HepG2 (cell line): ENCODE data around the gene CYP2W1. TPM values are rescaled to one million over a fixed set of nuclear protein-coding genes. Genes with fewer than 3 reads are reported as not detected.
A peak's percentile ranks its signal among the peaks of the same experiment; 100 is the strongest.

ENCODE experiments used
- HNF4A ChIP-seq: sonication (generic); formaldehyde crosslinking; IDR thresholded peaks from 2 replicates; pipeline ENCODE4 v1.4.0; 2020; ENCODE audit warnings: missing genetic modification reagents
- SIN3B ChIP-seq: fragments of 150-350 bp; IDR thresholded peaks from 2 replicates; pipeline ENCODE4 v1.6.1; 2014; ENCODE audit warnings: low read length
- SNAI1 ChIP-seq: sonication (generic); formaldehyde crosslinking; IDR thresholded peaks from 2 replicates; pipeline ENCODE4 v1.5.0; 2020; ENCODE audit warnings: mild to moderate bottlenecking, missing genetic modification reagents, borderline replicate concordance
- TARDBP ChIP-seq: sonication (generic); formaldehyde crosslinking; IDR thresholded peaks from 2 replicates; pipeline ENCODE4 v1.8.0; 2022; ENCODE audit warnings: mild to moderate bottlenecking, missing genetic modification reagents
- ZFY ChIP-seq: sonication (generic); formaldehyde crosslinking; IDR thresholded peaks from 2 replicates; pipeline ENCODE4 v1.4.0; 2020; ENCODE audit warnings: missing genetic modification reagents
- ZNF253 ChIP-seq: sonication (generic); formaldehyde crosslinking; IDR thresholded peaks from 2 replicates; pipeline ENCODE4 v1.8.0; 2022; ENCODE audit warnings: mild to moderate bottlenecking, missing genetic modification reagents, borderline replicate concordance
- ZNF3 ChIP-seq: IDR thresholded peaks from 2 replicates; pipeline ENCODE4 v1.7.0; 2017; ENCODE audit warnings: inconsistent platforms
- ZNF792 ChIP-seq: IDR thresholded peaks from 2 replicates; pipeline ENCODE4 v1.6.1; 2016
- polyA plus RNA-seq, 8 experiments: library from polyadenylated mRNA; depleted of rRNA in 3 of 8; stranded (reverse) in 7 of 8; unstranded in 1 of 8; fragments of >200 nt; fragmentation: Illumina TruSeq in 4 of 8; extraction: Trizol in 4 of 8; gene quantifications; 2 replicates each; pipeline versions ENCODE4 v1.2.1 to v1.2.3, GENCODE V29; 2011 to 2016; ENCODE audit warnings: low read depth in 4 of 8, missing spikeins in 1 of 8, mixed read lengths in 1 of 8; ENCODE audit not compliant: insufficient read depth in 1 of 8
- total RNA-seq, 5 experiments: library from RNA; depleted of rRNA; stranded (reverse); fragments of >200 nt; fragmentation: Illumina TruSeq; extraction: Trizol; gene quantifications; 2 replicates each; pipeline ENCODE4 v1.2.3, GENCODE V29; 2016; ENCODE audit warnings: low read depth in 1 of 5
- TF ChIP-seq, protein P1 (sequence below): sonication (generic); formaldehyde crosslinking; IDR thresholded peaks from 2 replicates; pipeline ENCODE4 v1.4.0; 2020; ENCODE audit warnings: missing genetic modification reagents
- TF ChIP-seq, protein P2 (sequence below): sonication (generic); formaldehyde crosslinking; IDR thresholded peaks from 2 replicates; pipeline ENCODE4 v1.8.1; 2023; ENCODE audit warnings: mild to moderate bottlenecking, inconsistent platforms, moderate library complexity, missing genetic modification reagents, borderline replicate concordance
- TF ChIP-seq, protein P3 (sequence below): sonication (generic); formaldehyde crosslinking; IDR thresholded peaks from 2 replicates; pipeline ENCODE4 v1.8.0; 2022; ENCODE audit warnings: mild to moderate bottlenecking, missing genetic modification reagents; ENCODE audit not compliant: insufficient replicate concordance
- TF ChIP-seq, protein P4 (sequence below): sonication (generic); formaldehyde crosslinking; IDR thresholded peaks from 2 replicates; pipeline ENCODE4 v1.4.0; 2020; ENCODE audit warnings: low read depth, mild to moderate bottlenecking, missing genetic modification reagents
- TF ChIP-seq, protein P5 (sequence below): sonication (generic); formaldehyde crosslinking; IDR thresholded peaks from 2 replicates; pipeline ENCODE4 v1.4.0; 2020; ENCODE audit warnings: missing genetic modification reagents
- TF ChIP-seq, protein P6 (sequence below): sonication (generic); formaldehyde crosslinking; IDR thresholded peaks from 2 replicates; pipeline ENCODE4 v1.4.0; 2020; ENCODE audit warnings: missing genetic modification reagents
- TF ChIP-seq, protein P7 (sequence below): sonication (generic); formaldehyde crosslinking; IDR thresholded peaks from 2 replicates; pipeline ENCODE4 v1.4.0; 2020; ENCODE audit warnings: missing genetic modification reagents, low read depth, mild to moderate bottlenecking, borderline replicate concordance

Gene CYP2W1
- total and polyA plus RNA-seq, 2 of the 13 experiments (the other 11 are each of a cell fraction or from before 2014, with no cell fraction given): 19.5 to 31.7 TPM

DNA sequence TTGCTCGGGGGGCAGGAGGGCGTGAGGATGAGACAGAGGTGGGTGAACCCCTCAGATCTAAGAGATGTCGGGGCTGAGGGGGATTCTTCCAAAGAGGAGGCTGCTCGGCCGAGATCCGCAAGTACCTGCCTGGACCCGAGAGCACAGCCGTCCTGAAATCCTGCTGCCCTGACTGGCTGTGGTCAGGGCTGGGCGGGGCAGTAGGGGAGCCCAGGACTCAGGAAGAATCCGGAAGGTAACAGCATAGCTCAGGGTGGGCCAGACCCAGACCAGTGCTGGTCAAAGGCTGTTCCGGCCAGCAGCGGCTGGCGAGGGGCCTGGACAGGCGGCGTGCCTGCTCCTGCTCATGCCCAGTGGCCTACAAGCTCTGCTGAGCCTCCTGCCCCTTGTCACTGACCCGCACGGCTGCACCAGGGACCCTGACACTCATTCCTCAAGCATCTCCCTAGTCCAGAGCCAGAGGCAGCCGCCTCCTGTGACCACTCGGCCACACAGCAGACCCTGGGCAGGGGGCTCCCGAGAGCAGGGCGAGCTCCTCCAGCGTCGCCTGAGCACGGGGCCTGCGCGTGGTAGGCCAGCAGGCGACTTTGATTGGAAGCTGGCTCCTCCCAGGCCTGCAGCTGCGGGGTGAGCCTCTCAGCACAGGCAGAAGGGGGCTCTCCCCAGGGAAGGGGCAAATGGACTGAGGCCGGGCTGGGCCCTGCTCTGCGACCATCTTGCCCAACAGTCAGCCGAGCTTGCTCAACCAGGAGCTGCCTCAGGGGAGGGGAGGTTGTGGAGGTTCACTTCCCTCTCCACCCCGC, 25.4 kb upstream of the CYP2W1 start (continued):
- TF ChIP-seq, protein P1, sequence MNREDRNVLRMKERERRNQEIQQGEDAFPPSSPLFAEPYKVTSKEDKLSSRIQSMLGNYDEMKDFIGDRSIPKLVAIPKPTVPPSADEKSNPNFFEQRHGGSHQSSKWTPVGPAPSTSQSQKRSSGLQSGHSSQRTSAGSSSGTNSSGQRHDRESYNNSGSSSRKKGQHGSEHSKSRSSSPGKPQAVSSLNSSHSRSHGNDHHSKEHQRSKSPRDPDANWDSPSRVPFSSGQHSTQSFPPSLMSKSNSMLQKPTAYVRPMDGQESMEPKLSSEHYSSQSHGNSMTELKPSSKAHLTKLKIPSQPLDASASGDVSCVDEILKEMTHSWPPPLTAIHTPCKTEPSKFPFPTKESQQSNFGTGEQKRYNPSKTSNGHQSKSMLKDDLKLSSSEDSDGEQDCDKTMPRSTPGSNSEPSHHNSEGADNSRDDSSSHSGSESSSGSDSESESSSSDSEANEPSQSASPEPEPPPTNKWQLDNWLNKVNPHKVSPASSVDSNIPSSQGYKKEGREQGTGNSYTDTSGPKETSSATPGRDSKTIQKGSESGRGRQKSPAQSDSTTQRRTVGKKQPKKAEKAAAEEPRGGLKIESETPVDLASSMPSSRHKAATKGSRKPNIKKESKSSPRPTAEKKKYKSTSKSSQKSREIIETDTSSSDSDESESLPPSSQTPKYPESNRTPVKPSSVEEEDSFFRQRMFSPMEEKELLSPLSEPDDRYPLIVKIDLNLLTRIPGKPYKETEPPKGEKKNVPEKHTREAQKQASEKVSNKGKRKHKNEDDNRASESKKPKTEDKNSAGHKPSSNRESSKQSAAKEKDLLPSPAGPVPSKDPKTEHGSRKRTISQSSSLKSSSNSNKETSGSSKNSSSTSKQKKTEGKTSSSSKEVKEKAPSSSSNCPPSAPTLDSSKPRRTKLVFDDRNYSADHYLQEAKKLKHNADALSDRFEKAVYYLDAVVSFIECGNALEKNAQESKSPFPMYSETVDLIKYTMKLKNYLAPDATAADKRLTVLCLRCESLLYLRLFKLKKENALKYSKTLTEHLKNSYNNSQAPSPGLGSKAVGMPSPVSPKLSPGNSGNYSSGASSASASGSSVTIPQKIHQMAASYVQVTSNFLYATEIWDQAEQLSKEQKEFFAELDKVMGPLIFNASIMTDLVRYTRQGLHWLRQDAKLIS: peak; percentile 80; the same call in 1 of the 2 replicates
- TF ChIP-seq ZNF3 (CRISPR knock-in tag): no peak
- TF ChIP-seq ZFY (CRISPR knock-in tag): peak; percentile 97
- TF ChIP-seq HNF4A (CRISPR knock-in tag): peak; percentile 45
- TF ChIP-seq SNAI1 (CRISPR knock-in tag): no peak; the same call in 1 of the 2 replicates
- TF ChIP-seq, protein P2, sequence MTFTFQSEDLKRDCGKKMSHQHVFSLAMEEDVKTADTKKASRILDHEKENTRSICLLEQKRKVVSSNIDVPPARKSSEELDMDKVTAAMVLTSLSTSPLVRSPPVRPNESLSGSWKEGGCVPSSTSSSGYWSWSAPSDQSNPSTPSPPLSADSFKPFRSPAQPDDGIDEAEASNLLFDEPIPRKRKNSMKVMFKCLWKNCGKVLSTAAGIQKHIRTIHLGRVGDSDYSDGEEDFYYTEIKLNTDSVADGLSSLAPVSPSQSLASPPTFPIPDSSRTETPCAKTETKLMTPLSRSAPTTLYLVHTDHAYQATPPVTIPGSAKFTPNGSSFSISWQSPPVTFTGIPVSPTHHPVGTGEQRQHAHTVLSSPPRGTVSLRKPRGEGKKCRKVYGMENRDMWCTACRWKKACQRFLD (CRISPR knock-in tag): peak; percentile 92
- TF ChIP-seq, protein P3, sequence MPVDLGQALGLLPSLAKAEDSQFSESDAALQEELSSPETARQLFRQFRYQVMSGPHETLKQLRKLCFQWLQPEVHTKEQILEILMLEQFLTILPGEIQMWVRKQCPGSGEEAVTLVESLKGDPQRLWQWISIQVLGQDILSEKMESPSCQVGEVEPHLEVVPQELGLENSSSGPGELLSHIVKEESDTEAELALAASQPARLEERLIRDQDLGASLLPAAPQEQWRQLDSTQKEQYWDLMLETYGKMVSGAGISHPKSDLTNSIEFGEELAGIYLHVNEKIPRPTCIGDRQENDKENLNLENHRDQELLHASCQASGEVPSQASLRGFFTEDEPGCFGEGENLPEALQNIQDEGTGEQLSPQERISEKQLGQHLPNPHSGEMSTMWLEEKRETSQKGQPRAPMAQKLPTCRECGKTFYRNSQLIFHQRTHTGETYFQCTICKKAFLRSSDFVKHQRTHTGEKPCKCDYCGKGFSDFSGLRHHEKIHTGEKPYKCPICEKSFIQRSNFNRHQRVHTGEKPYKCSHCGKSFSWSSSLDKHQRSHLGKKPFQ: peak; percentile 88
- TF ChIP-seq, protein P4, sequence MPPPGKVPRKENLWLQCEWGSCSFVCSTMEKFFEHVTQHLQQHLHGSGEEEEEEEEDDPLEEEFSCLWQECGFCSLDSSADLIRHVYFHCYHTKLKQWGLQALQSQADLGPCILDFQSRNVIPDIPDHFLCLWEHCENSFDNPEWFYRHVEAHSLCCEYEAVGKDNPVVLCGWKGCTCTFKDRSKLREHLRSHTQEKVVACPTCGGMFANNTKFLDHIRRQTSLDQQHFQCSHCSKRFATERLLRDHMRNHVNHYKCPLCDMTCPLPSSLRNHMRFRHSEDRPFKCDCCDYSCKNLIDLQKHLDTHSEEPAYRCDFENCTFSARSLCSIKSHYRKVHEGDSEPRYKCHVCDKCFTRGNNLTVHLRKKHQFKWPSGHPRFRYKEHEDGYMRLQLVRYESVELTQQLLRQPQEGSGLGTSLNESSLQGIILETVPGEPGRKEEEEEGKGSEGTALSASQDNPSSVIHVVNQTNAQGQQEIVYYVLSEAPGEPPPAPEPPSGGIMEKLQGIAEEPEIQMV (CRISPR knock-in tag): peak; percentile 81; the same call in 1 of the 2 replicates
- TF ChIP-seq, protein P5, sequence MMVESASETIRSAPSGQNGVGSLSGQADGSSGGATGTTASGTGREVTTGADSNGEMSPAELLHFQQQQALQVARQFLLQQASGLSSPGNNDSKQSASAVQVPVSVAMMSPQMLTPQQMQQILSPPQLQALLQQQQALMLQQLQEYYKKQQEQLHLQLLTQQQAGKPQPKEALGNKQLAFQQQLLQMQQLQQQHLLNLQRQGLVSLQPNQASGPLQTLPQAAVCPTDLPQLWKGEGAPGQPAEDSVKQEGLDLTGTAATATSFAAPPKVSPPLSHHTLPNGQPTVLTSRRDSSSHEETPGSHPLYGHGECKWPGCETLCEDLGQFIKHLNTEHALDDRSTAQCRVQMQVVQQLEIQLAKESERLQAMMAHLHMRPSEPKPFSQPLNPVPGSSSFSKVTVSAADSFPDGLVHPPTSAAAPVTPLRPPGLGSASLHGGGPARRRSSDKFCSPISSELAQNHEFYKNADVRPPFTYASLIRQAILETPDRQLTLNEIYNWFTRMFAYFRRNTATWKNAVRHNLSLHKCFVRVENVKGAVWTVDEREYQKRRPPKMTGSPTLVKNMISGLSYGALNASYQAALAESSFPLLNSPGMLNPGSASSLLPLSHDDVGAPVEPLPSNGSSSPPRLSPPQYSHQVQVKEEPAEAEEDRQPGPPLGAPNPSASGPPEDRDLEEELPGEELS: peak; percentile 60
- TF ChIP-seq, protein P6, sequence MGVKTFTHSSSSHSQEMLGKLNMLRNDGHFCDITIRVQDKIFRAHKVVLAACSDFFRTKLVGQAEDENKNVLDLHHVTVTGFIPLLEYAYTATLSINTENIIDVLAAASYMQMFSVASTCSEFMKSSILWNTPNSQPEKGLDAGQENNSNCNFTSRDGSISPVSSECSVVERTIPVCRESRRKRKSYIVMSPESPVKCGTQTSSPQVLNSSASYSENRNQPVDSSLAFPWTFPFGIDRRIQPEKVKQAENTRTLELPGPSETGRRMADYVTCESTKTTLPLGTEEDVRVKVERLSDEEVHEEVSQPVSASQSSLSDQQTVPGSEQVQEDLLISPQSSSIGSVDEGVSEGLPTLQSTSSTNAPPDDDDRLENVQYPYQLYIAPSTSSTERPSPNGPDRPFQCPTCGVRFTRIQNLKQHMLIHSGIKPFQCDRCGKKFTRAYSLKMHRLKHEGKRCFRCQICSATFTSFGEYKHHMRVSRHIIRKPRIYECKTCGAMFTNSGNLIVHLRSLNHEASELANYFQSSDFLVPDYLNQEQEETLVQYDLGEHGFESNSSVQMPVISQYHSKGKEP (CRISPR knock-in tag): no peak
- 0 out of 2 replicates have a peak, but pooled peaks have one; percentile 17 for TF ChIP-seq ZNF792 (CRISPR knock-in tag)
- no peak for TF ChIP-seq SIN3B
- TF ChIP-seq TARDBP (CRISPR knock-in tag): peak; percentile 85
- TF ChIP-seq ZNF253 (CRISPR knock-in tag): 0 out of 2 replicates have a peak, but pooled peaks have one; percentile 51
- TF ChIP-seq, protein P7, sequence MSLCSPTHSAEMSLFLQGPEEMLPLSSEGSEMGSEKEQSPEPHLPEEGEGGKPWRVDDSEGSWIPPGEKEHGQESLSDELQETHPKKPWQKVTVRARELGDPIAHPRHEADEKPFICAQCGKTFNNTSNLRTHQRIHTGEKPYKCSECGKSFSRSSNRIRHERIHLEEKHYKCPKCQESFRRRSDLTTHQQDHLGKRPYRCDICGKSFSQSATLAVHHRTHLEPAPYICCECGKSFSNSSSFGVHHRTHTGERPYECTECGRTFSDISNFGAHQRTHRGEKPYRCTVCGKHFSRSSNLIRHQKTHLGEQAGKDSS (CRISPR knock-in tag): peak; percentile 58; the same call in 1 of the 2 replicates
